ENCODE measurements around the gene MCTP1.

- TF ChIP-seq CTCF (conservative IDR thresholded peaks at IDR 0.05 in 1 of 2, IDR thresholded peaks at IDR 0.05 in 1 of 2; ENCODE audit: extremely low read depth in 1 of 2, insufficient read depth in 1 of 2, low read depth in 1 of 2, low read length in 2 of 2) (no peak), EZH2 (IDR thresholded peaks at IDR 0.05; ENCODE audit: borderline replicate concordance, low read length) (no peak)
Observed at GRCh38 chr5:95086927-95087815, 197.7 kb downstream of the MCTP1 start.

All from mammary epithelial cell (primary cell).